GM19328 (cell line): ENCODE data around the gene EMILIN1.

Experiments used
- ATAC-seq: cut with Tn5 transposase; IDR thresholded peaks from one replicate; pipeline ENCODE4 v1.9.1; 2021; ENCODE audit warnings: mild to moderate bottlenecking, moderate library complexity; ENCODE audit not compliant: unreplicated experiment

Gene EMILIN1

DNA sequence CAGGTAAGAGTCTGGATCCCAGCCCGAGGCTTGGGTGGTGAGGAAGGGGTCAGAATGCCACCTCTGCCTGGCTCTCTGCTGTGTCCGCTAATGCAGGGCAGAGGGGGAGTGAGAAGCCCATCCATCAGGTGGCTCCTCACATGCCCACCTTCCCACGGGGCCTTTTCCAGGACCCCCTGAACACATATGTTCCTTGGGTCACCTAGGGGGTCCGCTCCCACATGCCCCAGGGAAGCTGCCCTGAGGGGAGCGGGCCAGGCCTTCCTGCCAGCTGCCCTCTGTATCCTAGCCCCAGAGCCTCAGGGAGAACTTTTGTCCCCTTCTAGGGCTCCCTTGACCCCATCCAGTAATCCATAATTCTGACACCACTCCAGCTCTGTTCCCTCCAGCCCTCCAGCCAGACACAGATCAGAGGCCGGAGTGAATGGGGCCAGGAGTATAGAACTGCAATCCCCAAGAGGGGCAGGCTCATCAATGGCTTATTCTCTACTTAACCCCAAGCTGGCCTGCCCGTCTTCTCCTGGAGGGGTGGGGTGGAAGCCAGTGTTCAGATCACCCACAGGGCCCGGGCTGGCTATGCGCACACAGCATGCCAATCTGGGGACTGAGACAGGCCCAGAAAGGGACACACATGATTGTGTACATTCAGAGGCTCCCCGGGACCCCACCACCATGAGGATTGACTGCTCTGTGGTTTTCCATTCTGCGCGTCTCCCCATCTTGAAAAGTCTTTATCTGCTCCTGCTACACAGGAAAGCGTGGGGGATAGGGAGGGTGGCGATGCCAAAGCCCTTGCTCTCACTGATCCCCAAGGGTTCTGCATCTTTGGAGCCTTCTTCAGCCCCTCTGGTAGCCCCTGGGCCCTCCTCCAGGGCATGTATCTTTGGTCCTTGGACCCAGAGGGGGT lies 1.1 kb downstream of the EMILIN1 start:
- no peak for ATAC-seq

DNA sequence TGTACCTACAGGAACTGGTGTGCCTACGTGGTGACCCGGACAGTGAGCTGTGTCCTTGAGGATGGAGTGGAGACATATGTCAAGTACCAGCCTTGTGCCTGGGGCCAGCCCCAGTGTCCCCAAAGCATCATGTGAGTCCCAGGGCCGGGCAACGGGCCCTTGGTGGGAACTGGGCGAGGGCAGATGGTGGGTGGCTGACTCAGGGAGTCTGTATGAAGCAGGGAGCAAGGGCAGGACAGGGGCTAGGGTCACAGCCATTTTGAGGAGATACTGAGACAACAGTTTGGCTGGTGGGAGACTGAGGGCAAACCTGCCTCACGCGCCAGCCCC lies 1.7 kb downstream of the EMILIN1 start:
- no peak for ATAC-seq

DNA sequence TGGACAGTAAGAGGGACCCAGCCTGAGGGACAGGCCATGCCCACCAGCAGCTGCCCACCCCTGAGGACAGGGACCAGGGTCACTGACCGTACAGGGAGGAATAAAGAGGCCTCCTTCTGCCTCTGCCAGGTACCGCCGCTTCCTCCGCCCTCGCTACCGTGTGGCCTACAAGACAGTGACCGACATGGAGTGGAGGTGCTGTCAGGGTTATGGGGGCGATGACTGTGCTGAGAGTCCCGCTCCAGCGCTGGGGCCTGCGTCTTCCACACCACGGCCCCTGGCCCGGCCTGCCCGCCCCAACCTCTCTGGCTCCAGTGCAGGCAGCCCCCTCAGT lies 2.2 kb downstream of the EMILIN1 start:
- no peak for ATAC-seq

DNA sequence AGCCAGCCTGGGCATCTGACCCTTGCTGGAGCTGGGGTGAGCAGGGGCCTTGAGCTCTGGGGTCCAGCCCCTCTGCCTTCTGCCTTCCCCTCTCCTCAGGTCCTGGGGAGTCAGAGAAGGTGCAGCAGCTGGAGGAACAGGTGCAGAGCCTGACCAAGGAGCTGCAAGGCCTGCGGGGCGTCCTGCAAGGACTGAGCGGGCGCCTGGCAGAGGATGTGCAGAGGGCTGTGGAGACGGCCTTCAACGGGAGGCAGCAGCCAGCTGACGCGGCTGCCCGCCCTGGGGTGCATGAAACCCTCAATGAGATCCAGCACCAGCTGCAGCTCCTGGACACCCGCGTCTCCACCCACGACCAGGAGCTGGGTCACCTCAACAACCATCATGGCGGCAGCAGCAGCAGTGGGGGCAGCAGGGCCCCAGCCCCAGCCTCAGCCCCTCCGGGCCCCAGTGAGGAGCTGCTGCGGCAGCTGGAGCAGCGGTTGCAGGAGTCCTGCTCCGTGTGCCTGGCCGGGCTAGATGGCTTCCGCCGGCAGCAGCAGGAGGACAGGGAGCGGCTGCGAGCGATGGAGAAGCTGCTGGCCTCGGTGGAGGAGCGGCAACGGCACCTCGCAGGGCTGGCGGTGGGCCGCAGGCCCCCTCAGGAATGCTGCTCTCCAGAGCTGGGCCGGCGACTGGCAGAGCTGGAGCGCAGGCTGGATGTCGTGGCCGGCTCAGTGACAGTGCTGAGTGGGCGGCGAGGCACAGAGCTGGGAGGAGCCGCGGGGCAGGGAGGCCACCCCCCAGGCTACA lies 3.8 kb downstream of the EMILIN1 start:
- ATAC-seq = no peak

DNA sequence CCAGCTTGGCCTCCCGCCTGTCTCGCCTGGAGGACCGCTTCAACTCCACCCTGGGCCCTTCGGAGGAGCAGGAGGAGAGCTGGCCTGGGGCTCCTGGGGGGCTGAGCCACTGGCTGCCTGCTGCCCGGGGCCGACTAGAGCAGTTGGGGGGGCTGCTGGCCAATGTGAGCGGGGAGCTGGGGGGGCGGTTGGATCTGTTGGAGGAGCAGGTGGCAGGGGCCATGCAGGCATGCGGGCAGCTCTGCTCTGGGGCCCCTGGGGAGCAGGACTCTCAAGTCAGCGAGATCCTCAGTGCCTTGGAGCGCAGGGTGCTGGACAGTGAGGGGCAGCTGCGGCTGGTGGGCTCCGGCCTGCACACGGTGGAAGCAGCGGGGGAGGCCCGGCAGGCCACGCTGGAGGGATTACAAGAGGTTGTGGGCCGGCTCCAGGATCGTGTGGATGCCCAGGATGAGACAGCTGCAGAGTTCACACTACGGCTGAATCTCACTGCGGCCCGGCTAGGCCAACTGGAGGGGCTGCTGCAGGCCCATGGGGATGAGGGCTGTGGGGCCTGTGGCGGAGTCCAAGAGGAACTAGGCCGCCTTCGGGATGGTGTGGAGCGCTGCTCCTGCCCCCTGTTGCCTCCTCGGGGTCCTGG lies 4.5 kb downstream of the EMILIN1 start:
- ATAC-seq = no peak

DNA sequence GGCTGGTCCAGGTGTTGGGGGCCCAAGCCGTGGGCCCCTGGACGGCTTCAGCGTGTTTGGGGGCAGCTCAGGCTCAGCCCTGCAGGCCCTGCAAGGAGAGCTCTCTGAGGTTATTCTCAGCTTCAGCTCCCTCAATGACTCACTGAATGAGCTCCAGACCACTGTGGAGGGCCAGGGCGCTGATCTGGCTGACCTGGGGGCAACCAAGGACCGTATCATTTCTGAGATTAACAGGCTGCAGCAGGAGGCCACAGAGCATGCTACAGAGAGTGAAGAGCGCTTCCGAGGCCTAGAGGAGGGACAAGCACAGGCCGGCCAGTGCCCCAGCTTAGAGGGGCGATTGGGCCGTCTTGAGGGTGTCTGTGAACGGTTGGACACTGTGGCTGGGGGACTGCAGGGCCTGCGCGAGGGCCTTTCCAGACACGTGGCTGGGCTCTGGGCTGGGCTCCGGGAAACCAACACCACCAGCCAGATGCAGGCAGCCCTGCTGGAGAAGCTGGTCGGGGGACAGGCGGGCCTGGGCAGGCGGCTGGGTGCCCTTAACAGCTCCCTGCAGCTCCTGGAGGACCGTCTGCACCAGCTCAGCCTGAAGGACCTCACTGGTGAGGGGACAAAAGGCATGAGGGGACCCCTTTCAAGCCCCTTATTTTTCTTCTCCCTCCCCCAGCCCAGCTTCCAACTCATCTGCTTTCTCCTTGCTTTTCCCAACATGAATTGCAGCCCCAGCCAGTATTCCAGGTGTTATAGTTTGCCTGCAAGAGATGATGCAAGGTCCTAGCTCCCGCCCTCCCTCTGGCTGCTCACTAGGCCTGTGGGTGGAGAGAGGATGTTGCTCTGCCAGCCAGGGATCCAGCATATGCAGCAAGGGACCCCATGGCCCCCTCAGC lies 5.2 kb downstream of the EMILIN1 start:
- ATAC-seq = no peak

DNA sequence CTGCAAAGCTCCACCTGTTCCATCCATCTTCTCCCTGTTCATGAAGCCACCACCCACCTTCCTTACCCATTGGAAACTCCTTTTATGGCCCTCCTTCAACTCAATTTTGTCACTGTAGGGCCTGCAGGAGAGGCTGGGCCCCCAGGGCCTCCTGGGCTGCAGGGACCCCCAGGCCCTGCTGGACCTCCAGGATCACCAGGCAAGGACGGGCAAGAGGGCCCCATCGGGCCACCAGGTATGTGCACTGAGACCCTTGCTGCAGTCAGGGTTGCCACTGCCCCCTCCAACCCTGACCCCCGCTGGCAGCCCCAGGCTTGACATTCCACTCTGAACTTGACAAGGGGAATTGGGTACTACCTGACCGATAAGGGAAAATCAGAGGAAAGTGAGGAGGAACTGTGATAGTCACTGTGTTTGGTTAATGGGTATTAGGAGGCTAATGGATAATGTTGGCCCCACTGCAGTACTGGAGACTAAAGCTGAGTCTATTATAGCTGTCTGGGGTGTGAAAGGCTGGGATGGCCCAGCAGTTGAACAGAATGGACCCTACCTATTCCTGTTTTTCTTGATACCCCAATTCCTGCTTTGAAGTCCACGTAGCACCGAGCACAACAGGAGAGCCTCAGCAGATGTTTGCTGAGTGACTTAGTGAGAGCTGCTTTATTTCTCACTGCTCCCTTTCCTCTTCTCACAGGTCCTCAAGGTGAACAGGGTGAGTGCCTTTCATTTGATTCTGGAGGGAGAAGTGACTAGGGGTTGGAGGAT lies 6.1 kb downstream of the EMILIN1 start:
- ATAC-seq = no peak

DNA sequence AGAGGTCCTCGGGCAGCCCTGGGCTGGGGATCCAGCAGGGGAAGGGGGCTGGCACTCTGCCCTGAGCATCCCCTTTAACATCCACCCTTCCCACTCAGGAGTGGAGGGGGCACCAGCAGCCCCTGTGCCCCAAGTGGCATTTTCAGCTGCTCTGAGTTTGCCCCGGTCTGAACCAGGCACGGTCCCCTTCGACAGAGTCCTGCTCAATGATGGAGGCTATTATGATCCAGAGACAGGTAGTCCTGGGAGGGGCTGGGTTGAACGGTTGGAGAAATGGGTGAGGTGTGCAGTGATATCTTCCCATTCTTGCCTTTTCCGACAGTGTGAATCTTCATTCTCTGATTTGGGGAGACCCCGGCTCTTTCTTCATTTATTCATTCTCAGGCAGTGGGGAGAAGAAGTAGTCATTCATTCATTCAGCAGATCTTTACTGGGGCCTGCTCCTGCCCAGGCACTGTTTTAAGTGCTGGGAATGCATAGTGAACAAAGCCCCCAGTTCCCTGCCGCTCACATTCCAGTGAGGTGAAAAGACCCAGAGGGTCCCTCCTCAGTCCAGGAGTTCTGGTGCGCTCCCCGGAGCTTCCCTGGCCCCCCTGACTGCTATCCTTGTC lies 6.8 kb downstream of the EMILIN1 start:
- no peak for ATAC-seq

DNA sequence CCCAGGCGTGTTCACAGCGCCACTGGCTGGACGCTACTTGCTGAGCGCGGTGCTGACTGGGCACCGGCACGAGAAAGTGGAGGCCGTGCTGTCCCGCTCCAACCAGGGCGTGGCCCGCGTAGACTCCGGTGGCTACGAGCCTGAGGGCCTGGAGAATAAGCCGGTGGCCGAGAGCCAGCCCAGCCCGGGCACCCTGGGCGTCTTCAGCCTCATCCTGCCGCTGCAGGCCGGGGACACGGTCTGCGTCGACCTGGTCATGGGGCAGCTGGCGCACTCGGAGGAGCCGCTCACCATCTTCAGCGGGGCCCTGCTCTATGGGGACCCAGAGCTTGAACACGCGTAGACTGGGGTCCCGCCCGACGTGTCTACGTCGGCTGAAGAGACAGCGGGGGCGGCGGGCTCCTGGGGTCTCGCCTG lies 7.3 kb downstream of the EMILIN1 start:
- no peak for ATAC-seq

DNA sequence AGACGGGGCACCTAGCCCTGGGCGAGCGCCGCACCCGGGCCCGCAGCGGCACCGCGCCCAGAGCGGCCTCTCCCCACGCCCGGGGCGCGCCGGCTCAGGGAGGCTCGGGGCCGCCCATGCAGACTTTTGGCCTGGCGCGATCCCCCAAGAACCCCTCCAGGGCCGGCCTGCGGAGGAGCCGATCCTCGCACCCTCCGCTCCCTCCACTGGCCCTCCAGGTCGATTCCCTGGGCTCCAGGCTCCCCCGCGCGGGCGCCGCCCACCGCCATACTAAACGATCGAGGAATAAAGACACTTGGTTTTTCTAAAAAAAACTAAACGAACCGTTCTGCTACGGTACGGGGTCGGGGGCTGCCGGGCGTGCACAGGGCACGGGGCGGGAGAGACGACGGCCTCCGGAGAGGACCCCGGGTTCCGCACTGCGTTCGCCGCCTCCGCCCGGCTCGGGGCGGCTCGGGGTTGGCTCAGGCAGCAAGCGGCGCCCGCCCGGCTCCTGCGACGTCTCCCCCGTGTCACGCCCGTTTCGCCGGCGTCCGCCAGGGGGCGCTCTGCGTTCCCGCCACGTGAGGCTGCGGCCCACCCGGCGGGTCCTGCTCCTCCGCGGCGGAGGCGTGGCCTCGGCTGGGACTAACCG lies 7.8 kb downstream of the EMILIN1 start:
- peak; percentile 69 for ATAC-seq

DNA sequence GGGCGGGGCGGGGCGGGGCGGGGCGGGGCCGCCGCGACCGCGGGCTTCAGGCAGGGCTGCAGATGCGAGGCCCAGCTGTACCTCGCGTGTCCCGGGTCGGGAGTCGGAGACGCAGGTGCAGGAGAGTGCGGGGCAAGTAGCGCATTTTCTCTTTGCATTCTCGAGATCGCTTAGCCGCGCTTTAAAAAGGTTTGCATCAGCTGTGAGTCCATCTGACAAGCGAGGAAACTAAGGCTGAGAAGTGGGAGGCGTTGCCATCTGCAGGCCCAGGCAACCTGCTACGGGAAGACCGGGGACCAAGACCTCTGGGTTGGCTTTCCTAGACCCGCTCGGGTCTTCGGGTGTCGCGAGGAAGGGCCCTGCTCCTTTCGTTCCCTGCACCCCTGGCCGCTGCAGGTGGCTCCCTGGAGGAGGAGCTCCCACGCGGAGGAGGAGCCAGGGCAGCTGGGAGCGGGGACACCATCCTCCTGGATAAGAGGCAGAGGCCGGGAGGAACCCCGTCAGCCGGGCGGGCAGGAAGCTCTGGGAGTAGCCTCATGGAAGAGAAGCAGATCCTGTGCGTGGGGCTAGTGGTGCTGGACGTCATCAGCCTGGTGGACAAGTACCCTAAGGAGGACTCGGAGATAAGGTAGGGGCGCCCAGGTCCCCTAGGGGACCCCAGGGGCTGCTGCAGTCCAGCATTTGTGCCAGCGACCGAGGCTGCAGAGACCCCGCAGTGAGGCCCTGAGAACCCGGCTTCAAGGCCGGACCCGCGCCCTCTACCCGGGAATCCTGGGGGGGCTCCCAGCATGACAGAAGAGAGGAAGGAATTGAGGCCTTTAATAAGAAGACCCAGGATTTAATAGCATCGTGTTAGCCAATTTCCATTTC lies 8.5 kb downstream of the EMILIN1 start, which contains the start of gene KHK:
TSS of gene KHK (plus strand) at position 49 of the 870 bp plus-strand sequence. CDS start at position 537, 488 bp downstream.
- ATAC-seq = peak; percentile 9

DNA sequence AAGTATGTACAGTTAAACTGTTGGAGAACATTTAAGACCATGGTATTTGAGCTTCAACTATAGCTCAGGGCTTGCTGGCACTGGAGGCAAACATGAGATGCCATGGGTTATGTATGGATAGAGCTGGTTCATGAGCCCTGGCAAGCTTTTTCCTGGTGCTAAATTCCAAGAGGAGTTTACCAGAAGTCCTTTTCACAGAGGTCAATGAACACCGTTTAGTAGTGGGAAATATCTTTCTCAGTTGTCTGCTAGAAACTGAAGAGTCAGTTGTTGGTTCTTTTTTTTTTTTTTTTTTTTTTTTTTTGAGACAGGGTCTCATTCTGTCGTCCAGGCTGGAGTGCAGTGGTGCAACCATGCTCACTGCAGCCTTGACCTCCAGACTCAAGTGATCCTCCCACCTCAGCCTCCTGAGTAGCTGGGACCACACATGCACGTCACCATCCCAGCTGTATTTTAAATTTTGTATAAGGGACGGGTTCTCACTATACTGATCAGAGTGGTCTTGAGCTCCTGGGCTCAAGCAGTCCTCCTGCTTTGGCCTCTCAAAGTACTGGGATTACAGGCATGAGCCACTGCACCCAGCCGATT lies 9.5 kb downstream of the EMILIN1 start:
- no peak for ATAC-seq

DNA sequence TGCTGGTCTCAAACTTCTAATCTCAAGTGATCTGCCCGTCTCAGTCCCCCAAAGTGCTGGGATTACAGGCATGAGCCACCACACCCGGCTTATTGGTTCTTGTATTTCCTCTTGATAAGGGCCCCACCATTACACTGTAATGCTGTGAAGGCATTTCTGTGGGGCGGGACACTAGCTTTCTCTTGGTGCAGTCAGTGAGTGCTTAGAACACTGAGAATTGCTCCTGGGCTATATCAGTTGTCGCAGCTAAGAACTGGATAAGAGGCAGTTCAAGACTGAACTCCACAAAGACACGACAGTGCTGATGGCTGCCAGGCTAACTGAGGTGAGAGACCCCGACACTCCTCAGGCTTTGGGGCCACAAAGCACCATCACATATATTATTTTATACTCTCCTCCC lies 10.2 kb downstream of the EMILIN1 start:
- no peak for ATAC-seq

DNA sequence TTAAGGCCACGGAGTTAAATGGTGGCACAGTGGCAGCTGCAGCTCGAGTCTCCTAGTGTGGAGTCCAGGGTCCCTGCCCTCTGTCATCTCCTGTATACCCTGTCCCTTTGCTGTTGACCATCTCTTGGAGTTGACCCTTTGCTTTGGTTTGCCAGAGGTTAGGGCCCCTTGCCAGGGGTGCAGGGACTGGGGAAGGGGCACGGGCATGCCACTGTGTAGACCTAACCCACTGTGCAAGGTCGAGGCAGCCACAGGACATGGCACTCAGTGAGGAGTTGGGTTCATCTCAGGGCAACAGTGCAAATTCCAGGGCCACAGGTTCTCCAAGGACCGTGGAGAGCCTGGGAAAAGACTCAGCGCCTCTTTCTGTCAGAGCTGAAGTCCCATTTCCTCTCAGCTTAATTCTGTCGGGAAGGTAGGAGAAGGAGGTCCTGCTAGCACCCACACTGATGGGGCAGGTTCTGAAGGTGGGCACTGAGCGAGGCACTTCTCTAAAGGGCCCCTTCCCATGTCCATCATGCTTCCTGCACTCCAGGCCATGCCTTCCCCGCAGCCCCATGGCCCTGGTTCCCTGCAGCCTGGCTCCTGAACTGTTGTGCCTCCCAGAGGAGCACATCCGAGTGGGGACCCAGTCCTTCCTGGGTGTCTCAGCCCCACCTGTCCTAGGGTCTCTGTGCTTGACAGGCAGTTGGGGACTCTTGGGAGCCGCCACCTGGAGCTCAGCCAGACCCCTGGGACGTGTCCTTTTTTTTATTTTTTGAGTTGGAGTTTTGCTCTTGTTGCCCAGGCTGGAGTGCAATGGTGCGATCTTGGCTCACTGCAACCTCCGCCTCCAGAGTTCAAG lies 10.9 kb downstream of the EMILIN1 start:
- no peak for ATAC-seq

DNA sequence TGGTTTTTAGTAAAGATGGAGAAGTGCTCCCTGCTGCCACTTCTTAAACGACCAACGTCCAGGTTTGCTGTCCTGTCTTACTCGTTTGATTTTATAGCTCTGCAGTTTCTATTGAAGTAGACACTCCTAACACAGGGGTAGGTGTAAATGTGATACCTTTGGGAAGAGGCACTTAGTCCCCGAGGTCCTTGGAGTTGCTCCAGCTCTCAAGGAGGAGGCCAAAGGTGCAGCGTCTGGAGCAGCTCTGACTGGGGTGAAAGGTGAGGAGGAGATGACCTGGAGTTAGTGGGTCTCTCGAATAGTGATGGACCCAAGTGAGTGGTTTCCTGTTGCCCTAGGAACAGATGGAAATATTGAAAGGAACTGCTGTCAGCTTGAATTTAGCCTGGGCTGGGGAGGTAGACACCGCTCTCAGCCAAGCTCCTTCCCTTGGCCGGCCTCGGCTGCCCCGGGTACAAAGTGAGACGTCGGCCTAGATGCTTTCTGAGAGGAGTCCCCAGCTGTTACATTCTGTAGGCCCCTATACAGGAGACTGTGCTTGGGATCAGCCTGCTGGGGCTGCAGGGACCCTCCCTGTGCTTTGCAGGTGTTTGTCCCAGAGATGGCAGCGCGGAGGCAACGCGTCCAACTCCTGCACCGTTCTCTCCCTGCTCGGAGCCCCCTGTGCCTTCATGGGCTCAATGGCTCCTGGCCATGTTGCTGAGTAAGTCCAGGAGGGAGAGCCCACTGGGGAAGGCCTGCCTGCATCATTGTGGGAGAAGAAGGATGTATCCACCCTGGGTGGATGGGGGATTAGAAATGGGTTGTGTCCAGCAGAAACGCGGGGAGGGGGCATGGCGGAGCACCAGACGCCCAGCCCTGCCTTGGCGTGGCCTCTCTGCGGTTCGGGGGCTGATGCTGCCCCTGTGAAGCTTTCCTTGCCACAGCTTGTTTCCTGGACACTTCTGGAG lies 13.6 kb downstream of the EMILIN1 start:
- no peak for ATAC-seq
